H1 (cell line): ENCODE measurements around the gene PLXNB2. TPM values are rescaled to one million over a fixed set of nuclear protein-coding genes. Genes with fewer than 3 reads are reported as not detected.

Experiments
- CTCF ChIA-PET: fragments of 300-600 bp; sonication (Branson Sonifier 250); formaldehyde crosslinking; loops from one replicate; lab custom pipeline; 2021; ENCODE audit not compliant: partially characterized antibody; lab: Charles Lee
- POLR2A ChIA-PET: fragments of 300-600 bp; sonication (Branson Sonifier 250); formaldehyde crosslinking; loops from one replicate; lab custom pipeline; 2021; ENCODE audit warnings: inconsistent platforms; ENCODE audit not compliant: partially characterized antibody; lab: Charles Lee
- DNase-seq, 2 experiments: peaks; one replicate each; pipeline versions ENCODE4 v3.0.0 to v3.0.0-alpha.2; 2010 to 2022; ENCODE audit warnings: low spot score in 2 of 2, low read depth in 1 of 2, mixed read lengths in 1 of 2
- FAIRE-seq: peaks from 2 replicates; lab custom pipeline; 2011; peaks lifted over from hg19 to GRCh38; lab: Jason Lieb, UNC
- H2AFZ ChIP-seq: 2 replicates; pipeline ENCODE4 v1.8.1; 2012; ENCODE audit warnings: low read length, inconsistent platforms
- H2AK5ac ChIP-seq: 2 replicates; pipeline ENCODE4 v1.6.1; 2013; ENCODE audit warnings: low read depth, low read length
- H2BK120ac ChIP-seq: replicated peaks from 2 replicates; pipeline ENCODE3; 2013; ENCODE audit warnings: low read depth, low read length, inconsistent platforms
- H2BK12ac ChIP-seq: 2 replicates; pipeline ENCODE4 v1.6.1; 2013; ENCODE audit warnings: low read depth, low read length
- H2BK15ac ChIP-seq: 2 replicates; pipeline ENCODE4 v1.6.1; 2013; ENCODE audit warnings: low read length
- H2BK20ac ChIP-seq: 2 replicates; pipeline ENCODE4 v1.6.1; 2013; ENCODE audit warnings: low read length
- H2BK5ac ChIP-seq: 2 replicates; pipeline ENCODE4 v1.6.1; 2013; ENCODE audit warnings: low read depth, low read length
- H3K14ac ChIP-seq: 2 replicates; pipeline ENCODE4 v1.6.1; 2013; ENCODE audit warnings: inconsistent platforms; ENCODE audit not compliant: insufficient read length
- H3K18ac ChIP-seq: 2 replicates; pipeline ENCODE4 v1.6.1; 2013; ENCODE audit warnings: low read length; ENCODE audit errors: extremely low read depth
- H3K23ac ChIP-seq: 2 replicates; pipeline ENCODE4 v1.6.1; 2013; ENCODE audit warnings: inconsistent platforms; ENCODE audit not compliant: insufficient read length
- H3K23me2 ChIP-seq: 2 replicates; pipeline ENCODE4 v1.6.1; 2013; ENCODE audit warnings: low read depth, low read length
- H3K27ac ChIP-seq: 2 replicates; pipeline ENCODE4 v1.6.1; 2011; ENCODE audit warnings: low read depth, low read length, inconsistent platforms
- H3K27me3 ChIP-seq, 4 experiments: replicated peaks in 1 of 4; 1 replicate in 1 of 4; 2 replicates in 3 of 4; pipeline versions ENCODE4 v1.6.1 to v1.8.1; 2011 to 2013; ENCODE audit warnings: low read length in 3 of 4, mild to moderate bottlenecking in 3 of 4, inconsistent platforms in 2 of 4, mixed read lengths in 2 of 4, moderate library complexity in 1 of 4; ENCODE audit not compliant: control insufficient read depth in 3 of 4, insufficient read depth in 3 of 4; ENCODE audit errors: extremely low read depth in 1 of 4
- H3K36me3 ChIP-seq, 4 experiments: 2 replicates each; pipeline versions ENCODE4 v1.6.1 to v1.8.1; 2011 to 2013; ENCODE audit warnings: mild to moderate bottlenecking in 4 of 4, low read length in 3 of 4, moderate library complexity in 2 of 4, control low read depth in 1 of 4, inconsistent platforms in 1 of 4; ENCODE audit not compliant: insufficient read depth in 4 of 4, control insufficient read depth in 2 of 4
- H3K4ac ChIP-seq: replicated peaks from 2 replicates; pipeline ENCODE3; 2013; ENCODE audit warnings: low read length, low read depth, mixed read lengths, inconsistent platforms; ENCODE audit not compliant: insufficient read length
- H3K4me1 ChIP-seq, 4 experiments: replicated peaks in 1 of 4; 1 replicate in 1 of 4; 2 replicates in 3 of 4; pipeline versions ENCODE4 v1.6.1 to v1.8.1; 2011 to 2013; ENCODE audit warnings: low read length in 3 of 4, inconsistent platforms in 2 of 4, mixed read lengths in 1 of 4; ENCODE audit not compliant: insufficient read depth in 4 of 4, control insufficient read depth in 3 of 4
- H3K4me2 ChIP-seq, 2 experiments: 2 replicates each; pipeline versions ENCODE4 v1.6.1 to v1.8.1; 2011 to 2013; ENCODE audit warnings: low read depth in 2 of 2, low read length in 2 of 2, control low read depth in 1 of 2, inconsistent platforms in 1 of 2, mild to moderate bottlenecking in 1 of 2; ENCODE audit not compliant: insufficient read depth in 1 of 2
- H3K4me3 ChIP-seq, 4 experiments: fragments of 200-600, 300-600 bp in 1 of 4; sonication (generic), shearing (Covaris generic), sonication (Bioruptor Twin) in 1 of 4; 2 replicates each; pipeline versions ENCODE4 v1.5.1 to v1.8.1; 2011 to 2016; ENCODE audit warnings: low read length in 4 of 4, low read depth in 3 of 4, control low read depth in 2 of 4, inconsistent platforms in 2 of 4, mild to moderate bottlenecking in 2 of 4, mixed read lengths in 1 of 4, moderate library complexity in 1 of 4; ENCODE audit not compliant: insufficient read depth in 2 of 4; ENCODE audit errors: extremely low read depth in 1 of 4
- H3K56ac ChIP-seq: replicated peaks from 2 replicates; pipeline ENCODE3; 2013; ENCODE audit warnings: low read depth, mild to moderate bottlenecking, mixed read lengths, low read length, inconsistent platforms; ENCODE audit not compliant: insufficient read length
- H3K79me1 ChIP-seq: 2 replicates; pipeline ENCODE4 v1.6.1; 2013; ENCODE audit warnings: low read depth, low read length, control low read depth
- H3K79me2 ChIP-seq, 2 experiments: 2 replicates each; pipeline versions ENCODE4 v1.6.1 to v1.8.1; 2012 to 2013; ENCODE audit warnings: low read length in 2 of 2, mild to moderate bottlenecking in 2 of 2, inconsistent platforms in 1 of 2; ENCODE audit not compliant: insufficient read depth in 2 of 2, control insufficient read depth in 1 of 2
- H3K9ac ChIP-seq, 4 experiments: replicated peaks in 1 of 4; 1 replicate in 1 of 4; 2 replicates in 3 of 4; pipeline versions ENCODE4 v1.6.1 to v1.8.1; 2011 to 2013; ENCODE audit warnings: low read depth in 3 of 4, low read length in 3 of 4, control low read depth in 2 of 4, mild to moderate bottlenecking in 2 of 4, moderate library complexity in 2 of 4, inconsistent platforms in 1 of 4; ENCODE audit errors: extremely low read depth in 1 of 4
- H3K9me3 ChIP-seq, 2 experiments: 2 replicates each; pipeline versions ENCODE4 v1.6.1 to v1.8.1; 2012 to 2013; ENCODE audit warnings: mild to moderate bottlenecking in 2 of 2, moderate library complexity in 2 of 2, control low read depth in 1 of 2, inconsistent platforms in 1 of 2, low read depth in 1 of 2, low read length in 1 of 2, mixed read lengths in 1 of 2; ENCODE audit not compliant: insufficient read depth in 2 of 2
- H4K20me1 ChIP-seq, 2 experiments: replicated peaks in 1 of 2; 2 replicates each; pipeline versions ENCODE3 to v1.8.1; 2011 to 2013; ENCODE audit warnings: inconsistent platforms in 2 of 2, low read length in 2 of 2, mild to moderate bottlenecking in 1 of 2; ENCODE audit not compliant: insufficient read depth in 2 of 2, control insufficient read depth in 1 of 2
- H4K5ac ChIP-seq: 2 replicates; pipeline ENCODE4 v1.6.1; 2013; ENCODE audit warnings: low read length, low read depth, mixed read lengths, inconsistent platforms; ENCODE audit not compliant: insufficient read length
- H4K8ac ChIP-seq: 2 replicates; pipeline ENCODE4 v1.8.0; 2013; ENCODE audit warnings: mild to moderate bottlenecking, moderate library complexity, low read length, inconsistent platforms; ENCODE audit not compliant: insufficient read depth; ENCODE audit errors: extremely low read depth
- H4K91ac ChIP-seq: replicated peaks from 2 replicates; pipeline ENCODE3; 2013; ENCODE audit warnings: low read length, mixed read lengths, inconsistent platforms; ENCODE audit not compliant: insufficient read length
- EP300 ChIP-seq, 2 experiments: IDR thresholded peaks; 1 replicate in 1 of 2; 2 replicates in 1 of 2; pipeline ENCODE4 v1.6.1; 2011 to 2012; ENCODE audit warnings: low read depth in 2 of 2, low read length in 2 of 2, mild to moderate bottlenecking in 2 of 2, borderline replicate concordance in 1 of 2, inconsistent platforms in 1 of 2, moderate library complexity in 1 of 2
- EZH2 ChIP-seq: fragments of 200-600 bp; sonication (generic); IDR thresholded peaks from 2 replicates; pipeline ENCODE4 v1.7.1; 2012; ENCODE audit warnings: low read depth, mild to moderate bottlenecking, moderate library complexity, low read length, inconsistent platforms; ENCODE audit not compliant: severe bottlenecking
- KDM1A ChIP-seq: fragments of 200-600, 300-600 bp; sonication (generic); IDR thresholded peaks from 2 replicates; pipeline ENCODE4 v1.7.1; 2016; ENCODE audit warnings: mild to moderate bottlenecking, low read length, borderline replicate concordance
- MAX ChIP-seq: IDR thresholded peaks from 2 replicates; pipeline ENCODE4 v1.6.1; 2012; ENCODE audit warnings: inconsistent platforms
- POU5F1 ChIP-seq: IDR thresholded peaks from 2 replicates; pipeline ENCODE4 v1.6.1; 2011; ENCODE audit warnings: low read depth, mild to moderate bottlenecking, low read length, moderate library complexity
- RAD21 ChIP-seq, 2 experiments: IDR thresholded peaks in 1 of 2; conservative IDR thresholded peaks in 1 of 2; 2 replicates each; pipeline ENCODE4 v1.6.1; 2011; ENCODE audit warnings: low read depth in 2 of 2, low read length in 2 of 2, improper control_type of control experiment in 1 of 2, inconsistent platforms in 1 of 2, mild to moderate bottlenecking in 1 of 2, moderate library complexity in 1 of 2
- TAF1 ChIP-seq: IDR thresholded peaks from 2 replicates; pipeline ENCODE4 v1.6.1; 2011; ENCODE audit warnings: mild to moderate bottlenecking, low read depth, low read length
- YY1 ChIP-seq: IDR thresholded peaks from 2 replicates; pipeline ENCODE4 v1.6.1; 2011; ENCODE audit warnings: low read depth, mild to moderate bottlenecking, low read length
- WGBS, 2 experiments: shearing (Covaris generic) in 1 of 2; methylation state at CpG; one replicate each; pipeline versions ENCODE4 v1.1.6 to v1.1.7; 2013 to 2015; ENCODE audit warnings: low lambda C conversion rate in 2 of 2, mixed read lengths in 2 of 2, inconsistent platforms in 1 of 2, low coverage in 1 of 2, missing lambda C conversion rate in 1 of 2; ENCODE audit not compliant: insufficient replicate concordance in 2 of 2, insufficient coverage in 1 of 2, insufficient read length in 1 of 2; ENCODE audit errors: extremely low coverage in 1 of 2, missing lambda C conversion rate in 1 of 2; 5-methylcytosine and 5-hydroxymethylcytosine counted together
- polyA plus RNA-seq, 7 experiments: library from polyadenylated mRNA; depleted of rRNA in 3 of 7; stranded (reverse) in 5 of 7; unstranded in 2 of 7; fragments of >200 nt in 5 of 7; fragments of 200-250 nt in 2 of 7; gene quantifications; 1 replicate in 5 of 7; 2 replicates in 1 of 7; 4 replicates in 1 of 7; pipeline versions ENCODE4 v1.2.1 to v1.2.3, GENCODE V29; 2011 to 2013; ENCODE audit warnings: missing spikeins in 2 of 7, mixed read lengths in 2 of 7
- total RNA-seq: library from RNA; stranded (reverse); fragmentation: NEBNext Ultra II Directional; extraction: Animal tissue kit (Norgen Biotek cat#: 25700); gene quantifications from 2 replicates; pipeline ENCODE4 v1.2.1, GENCODE V29; 2021

The PLXNB2 gene
- total and polyA plus RNA-seq, 2 of the 8 experiments (the other 6 are each of a cell fraction or from before 2014, with no cell fraction given): 58.3 to 92.8 TPM

- ChIA-PET POLR2A (interaction anchor here (0.7 to 1.2 kb wide), 3 partner anchors 14 to 162 kb away, joined by 3 to 4 read pairs (median 3); no protein-coding TSS in a partner anchor), CTCF (interaction anchor here (0.9 to 3.5 kb wide), 6 partner anchors 8 to 61 kb away, joined by 3 to 12 read pairs (median 5); no protein-coding TSS in a partner anchor)
- H3K36me3 ChIP-seq: peaks cover 25 to 87% (median 45%) of the 10 kb centered on the region in 4 experiments
- H4K5ac ChIP-seq: no peak overlapping the region
- DNase-seq: no peak
- no peak overlapping the region for H2AFZ ChIP-seq
- H3K9ac ChIP-seq: no peak overlapping the region
- H4K91ac ChIP-seq: no peak overlapping the region
- peaks cover 0 to 2% (median 0%) of the 10 kb centered on the region in 4 experiments; a peak in 2 of 7 replicates for H3K4me1 ChIP-seq
- H4K20me1 ChIP-seq: peaks cover 0 to 7% of the 10 kb centered on the region in 2 experiments
- WGBS, 2 experiments: 95% methylated on average over 37 of the region's 47 CpGs; no CpG with 5 or more reads in 1 of the 2 experiments
- no peaks in the 10 kb centered on the region for H3K27me3 ChIP-seq
- no peak overlapping the region for H2BK20ac ChIP-seq
- peaks cover 7 to 17% of the 10 kb centered on the region in 2 experiments; a peak in 3 of 4 replicates for H3K9me3 ChIP-seq
- no peak overlapping the region for H3K23ac ChIP-seq
- TF ChIP-seq EP300 (IDR thresholded peaks at IDR 0.05; ENCODE audit: borderline replicate concordance in 1 of 2, low read depth in 2 of 2, low read length in 2 of 2) (no peak), MAX (no peak), YY1 (no peak), RAD21 (IDR thresholded peaks at IDR 0.05 in 1 of 2, conservative IDR thresholded peaks at IDR 0.05 in 1 of 2; ENCODE audit: low read depth in 2 of 2, low read length in 2 of 2) (no peak), EZH2 (no peak), TAF1 (no peak), POU5F1 (no peak), KDM1A (no peak)
- no peak overlapping the region for H2BK12ac ChIP-seq
- H3K23me2 ChIP-seq: no peaks in the 10 kb centered on the region
- H3K14ac ChIP-seq: no peak overlapping the region
- H3K4me3 ChIP-seq: no peak overlapping the region
- no peak overlapping the region for H4K8ac ChIP-seq
- no peak overlapping the region for H3K4me2 ChIP-seq
- no peak overlapping the region for H2BK120ac ChIP-seq
- FAIRE-seq: no peak
- H3K18ac ChIP-seq: no peak overlapping the region
- no peak overlapping the region for H3K4ac ChIP-seq
- H3K79me1 ChIP-seq: no peaks in the 10 kb centered on the region
- no peak overlapping the region for H3K27ac ChIP-seq
- no peak overlapping the region for H3K56ac ChIP-seq
- H2AK5ac ChIP-seq: no peak overlapping the region
- H2BK5ac ChIP-seq: no peak overlapping the region
- no peak overlapping the region for H2BK15ac ChIP-seq
- H3K79me2 ChIP-seq: no peaks in the 10 kb centered on the region
These were observed 26.6 kb downstream of the PLXNB2 start for GRCh38 chr22:50280708-50281383.
